Heart right ventricle (tissue), 16 donors: ENCODE measurements around the gene IGFL1. TPM values are rescaled to one million over a fixed set of nuclear protein-coding genes. Genes with fewer than 3 reads are reported as not detected.

Experiments used
- ATAC-seq, 8 donors: fragments of 200-7000 bp; cut with Tn5 transposase; one replicate each; pipeline ENCODE4 v1.9.1; 2020; ENCODE audit warnings: mild to moderate bottlenecking in 8 of 8, moderate library complexity in 8 of 8, moderate number of reproducible peaks in 1 of 8
- DNase-seq, 2 donors: peaks; one replicate each; pipeline ENCODE4 v3.0.0-alpha.2; 2020
- H3K27ac ChIP-seq, 10 donors: fragments of 200-600 bp; sonication (generic) in 2 of 10; one replicate each; pipeline versions ENCODE4 v1.5.0 to v1.8.0; 2020 to 2022; ENCODE audit warnings: mild to moderate bottlenecking in 3 of 10
- H3K27me3 ChIP-seq, 7 donors: fragments of 200-600 bp; one replicate each; pipeline ENCODE4 v1.8.0; 2021 to 2022; ENCODE audit warnings: mild to moderate bottlenecking in 2 of 7
- H3K36me3 ChIP-seq, 9 donors: fragments of 200-600 bp; sonication (generic) in 1 of 9; one replicate each; pipeline versions ENCODE4 v1.5.0 to v1.8.0; 2020 to 2022; ENCODE audit warnings: mild to moderate bottlenecking in 2 of 9
- H3K4me1 ChIP-seq, 9 donors: fragments of 200-600 bp; sonication (generic) in 1 of 9; one replicate each; pipeline versions ENCODE4 v1.5.0 to v1.8.0; 2020 to 2022; ENCODE audit warnings: mild to moderate bottlenecking in 4 of 9
- H3K4me3 ChIP-seq, 10 donors: fragments of 200-600 bp; sonication (generic) in 2 of 10; one replicate each; pipeline versions ENCODE4 v1.5.0 to v1.8.0; 2020 to 2022; ENCODE audit warnings: mild to moderate bottlenecking in 7 of 10, moderate library complexity in 2 of 10
- H3K9me3 ChIP-seq, 11 donors: fragments of 200-600 bp in 10 of 11; sonication (generic) in 2 of 11; one replicate each; pipeline versions ENCODE4 v1.5.0 to v1.8.0; 2013 to 2022; ENCODE audit warnings: mild to moderate bottlenecking in 2 of 11, control low read depth in 1 of 11, moderate library complexity in 1 of 11
- WGBS, 2 donors: extraction: QIAGEN DNeasy Blood & Tissue Kit; methylation state at CpG; one replicate each; pipeline ENCODE4 v1.1.7; 2013; ENCODE audit warnings: inconsistent platforms in 1 of 2; 5-methylcytosine and 5-hydroxymethylcytosine counted together
- intact Hi-C, 10 donors: fragments of 100-400 bp; cut with DNase I; formaldehyde crosslinking; loops; one replicate each; pipeline versions ENCODE4 v1.11.1 to v1.14.2; 2022
- polyA plus RNA-seq, 2 donors: library from polyadenylated mRNA; stranded (reverse); fragments of 200-250 nt; gene quantifications; one replicate each; pipeline ENCODE4 v1.2.3, GENCODE V29; 2013
- total RNA-seq, 10 donors: library from RNA; stranded (reverse); fragmentation: NEBNext Ultra II Directional in 3 of 10; extraction: Animal tissue kit (Norgen Biotek cat#: 25700) in 3 of 10; gene quantifications; one replicate each; pipeline versions ENCODE4 v1.2.1 to v1.2.4, GENCODE V29; 2021 to 2023
- TF ChIP-seq, protein P1 (sequence below), 9 donors: fragments of 200-600 bp; sonication (generic) in 2 of 9; IDR thresholded peaks; one replicate each; pipeline versions ENCODE4 v1.5.0 to v1.8.0; 2021 to 2022; ENCODE audit warnings: antibody characterized with exemption in 9 of 9, mild to moderate bottlenecking in 5 of 9, moderate library complexity in 1 of 9
- donor health status: Arrhythmogenic right ventricular cardiomyopathy.
- donor health status: ischemic (EF 13 %, LVEDD 7.1; RV severe dilation, severe dysfunction).
- donor health status: healthy with polysubstance abuse.
- donor health status: DM: no; HTN: yes; CAD: no.
- donor health status: DM: no; HTN: no; CAD: no.
- donor health status: ischemic (EF 25% LVEDD 6.9; RV normal size, moderate dysfunction).
- donor health status: ischemic (EF 25% LVEDD 5.7; RV mildly dilated, moderate dysfunction).
- donor health status: healthy.
- donor health status: DM: yes; HTN: yes; CAD: no.
- donor health status: Ischemic cardiomyopathy.
- donor health status: ischemic (EF 35%, LVEDD 5.7; RV mildly dilated, moderate dysfunction).
- donor health status: nonischemic (EF 11% LVEDD 7.7; RV severe dilation, severe dysfunction).
- donor health status: DM: yes; HTN: yes; CAD: no.
- donor health status: PGD.
- donor health status: ischemic (EF 29% LVEDD 5.4; RV normal size, mild dysfunction).
- donor health status: nonischemic (EF 23%, LVEDD 6.1; RV moderate dilation, normal function).

The IGFL1 gene
- total and polyA plus RNA-seq, 12 donors, result not detected

DNA sequence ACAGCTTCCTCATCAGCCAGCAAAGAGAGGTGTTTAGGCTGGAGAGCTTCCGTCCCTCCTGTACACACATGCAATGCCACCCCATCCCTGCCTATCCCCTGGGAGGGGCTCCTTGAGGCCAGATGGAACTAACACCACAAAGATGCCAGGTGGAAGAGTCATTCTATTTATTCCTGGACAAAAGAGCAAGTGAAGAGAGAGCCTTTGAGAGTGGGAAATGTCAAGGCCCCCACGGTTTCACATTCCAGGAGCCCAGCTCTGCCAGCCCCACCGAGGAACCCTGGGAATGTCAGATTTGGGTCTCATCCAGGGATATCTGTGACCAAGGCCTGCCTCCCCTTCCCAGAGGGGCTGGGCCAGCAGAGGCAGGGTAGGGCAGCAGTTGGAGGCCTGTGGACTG is 30.8 kb upstream of the IGFL1 start:
- H3K9me3 ChIP-seq, result no peaks in the 10 kb centered on the region
- intact Hi-C loops, result loop anchor here in 1 of 10 donors (10.0 kb wide), 1 partner anchor 124 kb away; no protein-coding TSS in a partner anchor
- 44 to 49% methylated on average over 3 of the region's 3 CpGs for WGBS, 2 donors

DNA sequence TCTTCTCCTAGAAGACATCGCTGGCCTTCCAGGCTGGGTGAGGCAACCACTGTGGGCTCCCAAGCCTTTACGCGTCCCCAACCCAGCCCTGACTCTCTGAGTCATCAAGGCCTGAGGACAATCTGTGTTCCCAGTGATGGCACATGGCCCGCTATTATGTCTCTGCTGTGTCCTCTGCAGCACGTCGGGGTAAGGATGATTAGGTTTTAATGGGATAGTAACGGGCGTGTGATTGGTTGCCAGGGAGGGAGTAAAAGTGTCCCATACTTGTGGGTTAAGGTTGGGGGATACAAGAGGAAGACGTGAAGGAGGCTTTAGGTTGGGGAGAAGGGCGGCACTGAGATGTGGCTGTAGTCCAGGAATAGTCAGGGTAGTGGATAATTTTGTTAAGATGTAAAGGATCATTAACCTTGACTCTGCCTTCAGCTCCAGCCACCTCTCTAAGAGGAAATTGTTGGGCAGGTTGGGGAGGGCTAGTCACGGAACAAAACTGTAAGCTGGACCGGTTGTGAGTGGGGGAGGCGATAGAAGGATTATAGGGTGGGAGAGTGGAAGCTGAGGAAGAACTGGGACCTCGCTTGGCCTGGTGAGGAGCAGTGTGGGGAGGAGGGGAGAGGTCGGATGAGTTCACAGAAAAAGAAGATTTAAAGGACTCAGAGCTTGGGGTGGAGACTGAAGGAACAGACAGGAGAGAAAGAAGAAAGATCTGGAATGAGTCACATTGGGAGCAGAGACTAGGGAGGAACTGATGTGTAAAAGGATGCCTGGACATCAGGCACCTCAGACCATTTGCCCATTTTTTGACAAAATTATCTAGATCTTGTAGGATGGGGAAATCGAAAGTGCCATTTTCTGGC is 27.9 kb upstream of the IGFL1 start:
- TF ChIP-seq, protein P1, sequence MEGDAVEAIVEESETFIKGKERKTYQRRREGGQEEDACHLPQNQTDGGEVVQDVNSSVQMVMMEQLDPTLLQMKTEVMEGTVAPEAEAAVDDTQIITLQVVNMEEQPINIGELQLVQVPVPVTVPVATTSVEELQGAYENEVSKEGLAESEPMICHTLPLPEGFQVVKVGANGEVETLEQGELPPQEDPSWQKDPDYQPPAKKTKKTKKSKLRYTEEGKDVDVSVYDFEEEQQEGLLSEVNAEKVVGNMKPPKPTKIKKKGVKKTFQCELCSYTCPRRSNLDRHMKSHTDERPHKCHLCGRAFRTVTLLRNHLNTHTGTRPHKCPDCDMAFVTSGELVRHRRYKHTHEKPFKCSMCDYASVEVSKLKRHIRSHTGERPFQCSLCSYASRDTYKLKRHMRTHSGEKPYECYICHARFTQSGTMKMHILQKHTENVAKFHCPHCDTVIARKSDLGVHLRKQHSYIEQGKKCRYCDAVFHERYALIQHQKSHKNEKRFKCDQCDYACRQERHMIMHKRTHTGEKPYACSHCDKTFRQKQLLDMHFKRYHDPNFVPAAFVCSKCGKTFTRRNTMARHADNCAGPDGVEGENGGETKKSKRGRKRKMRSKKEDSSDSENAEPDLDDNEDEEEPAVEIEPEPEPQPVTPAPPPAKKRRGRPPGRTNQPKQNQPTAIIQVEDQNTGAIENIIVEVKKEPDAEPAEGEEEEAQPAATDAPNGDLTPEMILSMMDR (IDR thresholded peaks at IDR 0.05), result no peak
- ATAC-seq (no peak), DNase-seq (no peak)
- H3K4me1 ChIP-seq, result peaks cover 0 to 4% (median 0%) of the 10 kb centered on the region in 9 donors
- H3K9me3 ChIP-seq, result no peaks in the 10 kb centered on the region
- no peaks in the 10 kb centered on the region for H3K36me3 ChIP-seq
- intact Hi-C loops, result no loop called here
- 75 to 78% methylated on average over 16 of the region's 16 CpGs for WGBS, 2 donors
- no peak overlapping the region for H3K27ac ChIP-seq
- H3K4me3 ChIP-seq, result no peak overlapping the region
- H3K27me3 ChIP-seq, result peaks cover 0 to 22% (median 5%) of the 10 kb centered on the region in 7 donors

More for the DNA sequence above, 30.8 kb upstream of the IGFL1 start:
- ATAC-seq (no peak), DNase-seq (no peak)
- Histone ChIP-seq H3K36me3 (no peaks in the 10 kb centered on the region), H3K27ac (no peak overlapping the region), H3K4me1 (peaks cover 0 to under 1% (median 0%) of the 10 kb centered on the region in 9 donors), H3K4me3 (no peak overlapping the region), H3K27me3 (peaks cover 0 to 47% (median 15%) of the 10 kb centered on the region in 7 donors)
- TF ChIP-seq, protein P1 (IDR thresholded peaks at IDR 0.05), result no peak

DNA sequence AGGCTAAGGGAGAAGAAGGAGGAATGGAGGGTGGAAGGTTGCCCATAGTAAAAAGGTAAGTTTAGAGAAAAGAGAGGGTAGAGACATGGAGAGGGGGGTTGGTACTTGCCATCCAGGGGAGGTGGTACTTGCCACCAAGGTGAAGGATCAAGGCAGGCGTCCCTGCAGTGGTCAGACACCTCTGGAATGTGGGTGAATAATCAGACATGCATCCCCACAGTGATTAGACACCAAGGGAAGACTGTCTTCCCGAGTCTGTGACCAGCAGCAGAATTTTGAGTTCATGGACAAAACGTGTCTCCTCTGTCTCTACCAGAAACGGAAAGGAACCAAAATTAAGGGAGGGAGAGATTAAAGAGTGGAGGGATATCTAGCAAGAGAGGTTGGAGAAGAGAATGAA is 27.1 kb upstream of the IGFL1 start:
- Histone ChIP-seq H3K27ac (no peak overlapping the region), H3K4me1 (peaks cover 0 to 5% (median 0%) of the 10 kb centered on the region in 9 donors), H3K36me3 (no peaks in the 10 kb centered on the region), H3K9me3 (no peaks in the 10 kb centered on the region), H3K27me3 (peaks cover 0 to 15% (median 0%) of the 10 kb centered on the region in 7 donors), H3K4me3 (no peak overlapping the region)
- DNase-seq (no peak), ATAC-seq (no peak)
- 56 to 67% methylated on average over 4 of the region's 4 CpGs for WGBS, 2 donors
- intact Hi-C loops, result no loop called here
- TF ChIP-seq, protein P1 (IDR thresholded peaks at IDR 0.05), result no peak

DNA sequence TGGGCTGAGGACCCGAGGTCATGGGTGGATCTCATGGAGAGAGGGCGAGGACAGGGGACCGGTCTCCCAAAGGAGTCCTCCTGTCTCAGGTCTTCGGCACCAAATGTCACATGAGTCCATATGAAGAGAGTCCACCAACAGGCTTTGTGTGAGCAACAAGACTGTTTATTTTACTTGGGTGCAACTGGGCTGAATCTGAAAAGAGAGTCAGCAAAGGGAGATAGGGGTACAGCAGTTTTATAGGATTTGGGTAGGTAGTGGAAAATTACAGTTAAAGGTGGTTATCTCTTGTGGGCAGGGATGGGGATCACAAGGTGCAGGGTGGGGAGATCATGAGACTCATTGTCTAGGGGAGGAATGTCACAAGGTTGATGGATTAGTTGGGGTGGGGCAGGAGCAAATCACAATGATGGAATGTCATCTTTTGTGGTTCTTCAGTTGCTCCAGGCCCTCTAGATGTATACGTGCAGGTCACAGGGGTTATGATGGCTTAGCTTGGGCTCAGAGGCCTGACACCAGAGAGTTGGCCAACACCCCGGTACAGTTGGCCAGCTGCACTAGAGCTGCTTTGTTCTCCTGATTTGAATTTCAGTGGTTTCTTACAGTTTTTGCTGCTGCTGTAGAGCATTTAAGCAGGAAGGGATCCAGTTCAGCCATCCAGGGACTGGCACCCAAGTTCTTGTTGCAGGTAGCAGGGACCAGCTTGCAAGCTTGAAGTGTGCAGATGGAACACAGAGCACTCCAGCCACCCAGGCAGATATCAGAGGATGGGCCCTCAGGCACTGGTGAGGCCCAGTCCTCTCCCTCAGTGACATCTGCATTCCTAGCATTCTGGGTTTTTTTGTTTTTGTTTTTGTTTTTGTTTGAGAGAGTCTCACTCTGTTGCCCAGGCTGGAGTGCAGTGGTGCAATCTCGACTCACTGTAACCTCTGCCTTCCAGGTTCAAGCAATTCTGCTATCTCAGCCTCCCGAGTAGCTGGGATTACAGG is 26.4 kb upstream of the IGFL1 start:
- 85 to 89% methylated on average over 8 of the region's 8 CpGs for WGBS, 2 donors
- TF ChIP-seq, protein P1 (IDR thresholded peaks at IDR 0.05), result no peak
- DNase-seq (no peak), ATAC-seq (no peak)
- H3K4me3 ChIP-seq, result no peak overlapping the region
- intact Hi-C loops, result no loop called here
- peaks cover 0 to 14% (median 0%) of the 10 kb centered on the region in 7 donors for H3K27me3 ChIP-seq
- no peaks in the 10 kb centered on the region for H3K36me3 ChIP-seq
- no peaks in the 10 kb centered on the region for H3K9me3 ChIP-seq
- H3K4me1 ChIP-seq, result peaks cover 0 to 5% (median 0%) of the 10 kb centered on the region in 9 donors
- no peak overlapping the region for H3K27ac ChIP-seq
